GM21528 (cell line): Measurements from ENCODE around the gene UBALD1.
"Not testable (repeated sequence)": the region's sequence is repeated elsewhere in the genome, so short reads cannot be mapped to it uniquely, and the experiment has no call there.

ENCODE experiments used
- ATAC-seq: cut with Tn5 transposase; IDR thresholded peaks from one replicate; pipeline ENCODE4 v1.9.1; 2021; ENCODE audit warnings: mild to moderate bottlenecking, moderate library complexity; ENCODE audit not compliant: unreplicated experiment, low FRiP score

UBALD1 gene

DNA sequence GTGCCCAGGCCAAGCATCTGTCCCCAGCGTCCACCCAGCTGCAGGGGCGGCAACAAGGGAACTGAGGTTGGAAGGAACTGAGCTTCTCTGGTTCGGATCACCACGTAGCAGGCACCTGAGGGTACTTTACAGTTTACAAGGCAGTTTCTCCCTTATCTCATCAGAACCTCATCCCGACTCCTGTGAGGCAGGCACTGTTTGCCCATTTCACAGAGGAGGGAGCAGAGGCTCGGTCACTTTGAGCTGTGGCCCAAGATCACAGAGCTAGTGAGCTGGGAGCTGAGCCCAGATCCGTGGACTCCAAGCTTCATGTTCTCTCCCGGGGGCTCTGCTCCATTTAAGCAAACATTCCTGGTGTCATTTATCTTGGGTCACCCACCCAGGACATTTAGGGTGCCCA is 15.1 kb downstream of the UBALD1 start:
- no peak for ATAC-seq

- ATAC-seq, result no peak
Measured at GRCh38 chr16:4599037-4599436, 15.7 kb downstream of the UBALD1 start.

DNA sequence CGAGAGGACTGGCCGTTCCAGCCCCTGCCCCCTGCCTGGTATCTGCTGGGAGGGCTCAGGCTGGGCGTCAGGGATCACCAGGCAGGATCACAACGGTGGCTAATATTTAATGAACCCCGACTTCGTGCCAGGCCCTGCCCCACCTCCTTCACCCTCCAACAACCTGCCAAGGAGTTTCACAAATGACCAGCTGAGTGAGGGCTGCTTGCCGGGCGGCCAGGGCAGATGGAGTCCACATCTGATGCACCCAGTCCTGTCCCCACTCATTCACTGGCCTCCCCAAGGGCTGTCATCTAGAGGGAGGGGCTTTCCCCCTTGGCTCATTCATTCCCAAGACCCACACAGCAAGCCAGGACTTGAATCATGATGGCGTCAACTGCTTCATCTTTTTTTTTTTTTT is 17.5 kb downstream of the UBALD1 start:
- ATAC-seq, result no peak

DNA sequence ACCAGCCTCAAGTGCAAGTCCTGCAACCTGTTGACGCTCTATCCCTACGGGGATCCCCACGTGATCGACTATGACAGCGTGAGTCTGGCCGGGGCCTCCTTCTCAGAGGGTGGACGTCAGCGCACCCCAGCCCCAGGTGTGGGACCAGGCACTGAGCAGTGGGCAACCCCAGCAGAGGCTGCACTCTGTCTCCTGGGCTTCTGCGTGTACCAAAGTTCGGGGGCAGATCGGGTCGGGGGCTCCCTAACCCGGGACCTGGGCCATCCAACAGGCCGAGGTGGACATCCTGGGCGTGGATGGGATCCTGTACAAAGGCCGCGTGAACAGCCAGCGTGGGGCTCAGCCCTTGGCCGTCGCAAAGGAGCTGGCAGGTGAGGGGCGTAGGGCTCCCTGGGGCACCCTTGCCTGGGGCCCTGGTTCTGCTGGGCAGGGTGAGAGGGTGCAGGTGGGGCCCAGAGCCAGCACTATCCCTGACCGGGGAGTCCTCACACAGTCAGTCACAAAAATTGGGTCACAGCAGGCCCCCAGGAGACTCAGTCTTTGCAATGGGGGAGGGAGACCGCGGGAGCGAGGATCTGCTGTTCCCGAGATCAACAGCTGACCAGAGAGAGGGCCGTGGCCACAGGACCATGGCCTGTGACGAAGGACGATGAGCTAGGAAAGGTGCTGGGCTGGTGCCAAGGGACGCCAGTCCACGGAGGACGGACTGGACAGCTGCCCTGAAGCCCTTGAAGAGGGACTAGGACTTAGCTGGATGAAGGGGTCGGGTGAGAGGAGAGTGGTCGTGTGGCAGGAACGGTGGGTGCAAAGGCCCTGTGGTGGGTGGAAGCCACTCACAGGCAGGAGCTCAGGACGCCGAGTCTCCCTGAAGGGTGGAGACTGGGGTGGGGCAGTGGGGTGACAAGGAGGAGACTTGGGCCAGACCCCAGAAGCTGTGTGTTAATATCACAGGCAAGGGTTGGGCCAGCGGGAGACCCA is 20.0 kb downstream of the UBALD1 start:
- no peak for ATAC-seq

- no peak for ATAC-seq
Measured at GRCh38 chr16:4593086-4593485, 21.6 kb downstream of the UBALD1 start.

DNA sequence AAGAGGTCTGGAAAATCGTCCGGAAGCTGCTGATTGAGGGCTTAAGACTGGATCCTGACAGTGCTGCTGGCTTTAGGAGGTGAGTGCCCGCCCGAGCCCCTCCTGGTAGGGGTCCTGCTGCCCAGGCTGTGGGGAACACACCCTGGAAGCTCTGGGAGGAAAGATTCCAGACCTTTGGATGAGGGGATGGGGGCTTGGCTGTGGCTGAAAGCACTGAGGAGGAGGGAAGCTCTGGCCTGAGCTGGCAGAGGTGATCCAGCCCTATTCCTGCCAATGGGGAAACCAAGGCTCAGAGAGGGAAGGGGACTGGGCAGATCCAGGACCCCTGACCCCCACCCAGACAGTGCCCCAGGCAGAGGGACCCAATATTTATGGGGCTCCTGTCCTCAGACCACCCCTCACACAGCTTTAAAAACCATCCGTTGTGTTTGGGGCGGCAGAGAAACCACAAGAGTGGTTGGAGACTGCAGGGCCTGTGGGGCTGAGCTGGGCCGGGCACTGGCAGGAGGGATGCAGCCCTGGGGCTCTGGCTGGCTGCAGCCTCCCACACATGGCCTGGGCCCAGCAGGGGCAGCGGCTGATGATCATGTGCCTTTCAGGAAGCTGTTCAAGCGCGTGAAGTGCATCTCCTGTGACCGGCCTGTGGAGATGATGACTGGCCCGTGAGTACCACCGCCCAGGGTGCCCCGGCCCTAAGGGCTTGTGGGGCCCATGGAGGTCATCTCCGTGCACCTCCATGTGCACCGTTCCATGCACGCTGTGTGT is 22.8 kb downstream of the UBALD1 start:
- no peak for ATAC-seq

- no peak for ATAC-seq
Measured at GRCh38 chr16:4591191-4591590, 23.5 kb downstream of the UBALD1 start.

GRCh38 chr16:4588961-4589360 is 25.7 kb downstream of the UBALD1 start:
- ATAC-seq, result no peak

GRCh38 chr16:4588386-4588785 is 26.3 kb downstream of the UBALD1 start:
- ATAC-seq, result no peak

DNA sequence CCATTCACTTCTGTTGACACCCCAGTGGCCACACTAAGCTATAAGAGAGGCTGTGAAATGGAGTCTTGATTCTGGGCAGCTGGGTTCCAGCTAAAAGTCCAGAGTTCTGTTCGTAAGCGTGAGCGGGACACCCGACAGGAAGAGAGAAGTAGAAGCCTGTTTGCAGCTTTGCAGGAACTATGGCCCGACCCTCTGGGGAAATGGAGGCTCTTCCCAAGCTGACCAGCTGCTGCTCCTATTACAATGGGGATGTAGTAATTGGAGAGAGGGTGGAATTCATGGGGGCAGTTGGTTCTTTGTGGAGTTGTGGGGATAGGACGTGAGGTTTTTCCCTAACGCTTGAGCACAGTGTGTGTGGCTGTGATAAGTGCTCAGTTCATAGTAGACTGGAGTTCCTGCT is 28.4 kb downstream of the UBALD1 start:
- ATAC-seq, result no peak

DNA sequence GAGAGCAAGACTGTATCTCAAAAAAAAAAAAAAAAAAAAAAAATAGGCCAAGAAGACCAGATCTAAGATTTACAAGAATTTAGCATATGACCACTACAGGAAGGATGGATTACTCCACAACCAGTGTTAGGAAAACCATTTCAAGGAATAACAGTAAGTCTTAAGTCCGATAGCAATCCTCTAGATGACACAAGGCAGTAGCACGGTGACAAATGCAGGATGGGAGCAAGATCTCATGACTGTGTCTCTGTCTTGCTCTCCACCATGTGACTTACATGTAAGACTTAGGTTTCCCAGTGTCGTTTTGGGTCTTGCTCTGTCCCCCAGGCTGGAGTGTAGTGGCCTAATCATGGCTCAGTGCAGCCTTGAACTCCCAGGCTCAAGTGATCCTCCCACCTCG is 30.8 kb downstream of the UBALD1 start:
- no peak for ATAC-seq

- ATAC-seq, result no peak
Measured at GRCh38 chr16:4580250-4580649, 34.4 kb downstream of the UBALD1 start.

GRCh38 chr16:4578961-4579530 is 35.6 kb downstream of the UBALD1 start:
- ATAC-seq, result no peak

- ATAC-seq, result no peak
Measured at GRCh38 chr16:4576008-4576407, 38.7 kb downstream of the UBALD1 start.

DNA sequence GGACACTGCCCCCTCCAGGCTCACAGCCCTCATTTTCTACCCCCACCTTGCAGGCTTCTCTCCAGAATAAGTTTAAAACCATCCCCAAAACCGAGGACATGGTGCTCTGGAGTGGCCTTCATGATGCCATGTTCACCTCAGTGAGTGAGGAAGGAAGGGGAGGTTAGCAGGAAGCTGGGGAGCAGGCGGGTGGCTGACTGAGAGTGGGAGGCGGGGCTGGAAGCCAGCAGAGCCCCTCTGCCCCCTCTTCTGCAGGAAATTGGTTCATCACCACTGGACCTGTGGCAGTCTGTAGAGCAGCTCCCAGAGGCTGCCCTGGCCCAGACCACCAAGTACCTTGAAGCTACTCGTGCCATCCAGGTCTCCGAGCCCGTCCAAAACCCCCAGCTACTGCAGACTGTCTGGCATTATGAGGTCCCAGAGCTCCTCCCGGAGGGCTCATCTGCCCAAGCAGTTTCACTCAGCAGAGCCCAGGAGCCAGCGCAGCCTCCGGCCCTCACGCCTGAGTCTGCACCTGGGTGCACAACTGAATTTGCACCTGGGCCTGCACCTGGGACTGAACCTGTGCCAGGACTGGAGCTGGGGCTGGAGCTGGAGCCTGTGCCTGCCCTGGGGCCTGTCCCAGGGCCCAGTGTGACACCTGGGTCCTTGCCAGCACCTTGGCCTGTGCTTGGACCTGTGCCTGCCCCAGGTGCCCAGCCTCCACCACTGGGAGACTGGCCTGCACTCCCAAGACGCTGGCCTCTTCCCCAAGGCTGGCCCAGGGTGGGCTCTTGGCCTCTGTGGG is 39.6 kb downstream of the UBALD1 start:
- no peak for ATAC-seq

DNA sequence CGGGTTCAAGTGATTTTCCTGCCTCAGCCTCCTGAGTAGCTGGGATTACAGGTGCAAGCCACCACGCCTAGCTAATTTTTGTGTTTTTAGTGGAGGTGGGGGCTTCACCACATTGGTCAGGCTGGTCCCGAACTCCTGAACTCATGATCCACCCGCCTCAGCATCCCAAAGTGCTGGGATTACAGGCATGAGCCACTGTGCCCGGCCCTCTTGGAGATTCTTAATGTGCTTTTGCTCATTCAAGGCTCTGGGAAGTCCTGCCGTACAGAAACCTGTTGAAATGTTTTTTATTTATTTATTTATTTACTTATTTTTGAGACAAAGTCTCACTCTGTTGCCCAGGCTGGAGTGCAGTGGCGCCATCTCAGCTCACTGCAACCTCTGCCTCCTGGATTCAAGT is 40.8 kb downstream of the UBALD1 start:
- ATAC-seq, result not testable (repeated sequence)

GRCh38 chr16:4572715-4573114 is 42.0 kb downstream of the UBALD1 start:
- no peak for ATAC-seq

DNA sequence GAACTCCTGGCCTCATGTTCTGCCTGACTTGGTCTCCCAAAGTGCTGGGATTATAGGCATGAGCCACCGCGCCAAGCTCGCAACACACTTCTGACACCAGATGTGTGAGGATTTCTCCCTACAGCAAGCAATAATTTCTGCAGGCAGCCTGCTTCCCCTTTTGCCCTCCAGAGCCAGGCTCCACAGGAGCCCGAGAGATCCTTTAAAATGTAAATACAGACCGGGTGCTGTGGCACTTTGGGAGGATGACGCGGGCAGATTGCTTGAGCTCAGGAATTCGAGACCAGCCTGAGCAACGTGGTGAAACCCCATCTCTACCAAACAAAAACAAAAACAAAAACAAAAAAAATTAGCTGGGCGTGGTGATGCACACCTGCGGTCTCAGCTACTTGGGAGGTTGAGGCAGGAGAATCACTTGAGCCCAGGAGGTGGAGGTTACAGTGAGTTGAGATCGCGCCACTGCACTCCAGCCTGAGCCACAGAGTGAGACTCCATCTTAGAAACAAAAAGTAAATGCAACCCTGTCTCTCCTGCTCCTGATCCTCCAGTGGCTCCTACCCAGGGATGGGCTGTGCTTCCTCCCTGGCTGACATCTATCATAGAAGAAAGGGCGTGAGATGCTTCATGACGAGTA is 43.9 kb downstream of the UBALD1 start:
- no peak for ATAC-seq

DNA sequence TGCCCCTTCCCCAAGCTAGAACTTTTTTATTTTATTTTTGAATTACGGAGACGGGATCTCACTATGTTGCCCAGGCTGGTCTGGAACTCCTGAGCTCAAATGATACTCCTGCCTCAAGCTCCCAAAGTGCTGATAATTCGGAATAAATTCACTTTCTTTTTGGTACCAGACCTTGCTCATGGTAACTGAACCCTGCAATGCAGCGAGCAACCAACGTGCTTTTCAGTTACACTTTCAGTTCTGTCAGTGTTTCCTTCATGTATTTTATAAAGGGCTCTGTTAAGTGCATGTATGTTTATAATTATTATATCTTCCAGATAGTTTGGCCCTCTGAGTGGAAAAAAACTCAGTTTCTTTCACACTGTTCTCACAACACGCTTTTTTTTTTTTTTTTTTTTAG is 44.6 kb downstream of the UBALD1 start:
- no peak for ATAC-seq

GRCh38 chr16:4566144-4566543 is 48.5 kb downstream of the UBALD1 start:
- no peak for ATAC-seq
